K562 (cell line): Measurements from ENCODE around the gene TTC32. TPM values are rescaled to one million over a fixed set of nuclear protein-coding genes. Genes with fewer than 3 reads are reported as not detected.

Experiments used
- E2F6 ChIP-seq, 2 experiments: IDR thresholded peaks; 2 replicates each; pipeline ENCODE4 v1.6.1; 2011; ENCODE audit warnings: borderline replicate concordance in 1 of 2, control low read depth in 1 of 2, low read depth in 1 of 2, low read length in 1 of 2, mild to moderate bottlenecking in 1 of 2, mixed read lengths in 1 of 2, moderate library complexity in 1 of 2; ENCODE audit not compliant: insufficient read depth in 1 of 2, insufficient read length in 1 of 2, poor library complexity in 1 of 2, severe bottlenecking in 1 of 2; ENCODE audit errors: extremely low read depth in 1 of 2
- GABPB2 ChIP-seq: fragments of 250-450 bp; sonication (Bioruptor Pico); conservative IDR thresholded peaks from 2 replicates; pipeline ENCODE4 v1.5.1; 2021; ENCODE audit warnings: mild to moderate bottlenecking
- MCM5 ChIP-seq: fragments of 450-650 bp; IDR thresholded peaks from 2 replicates; pipeline ENCODE4 v1.6.1; 2016; ENCODE audit warnings: low read depth
- NCOA4 ChIP-seq: fragments of 450-650 bp; IDR thresholded peaks from 2 replicates; pipeline ENCODE4 v1.6.1; 2018; ENCODE audit warnings: mild to moderate bottlenecking; ENCODE audit not compliant: partially characterized antibody
- NCOR1 ChIP-seq: fragments of 450-650 bp; IDR thresholded peaks from 2 replicates; pipeline ENCODE4 v1.6.1; 2016; ENCODE audit warnings: mild to moderate bottlenecking, moderate library complexity
- POLR2G ChIP-seq: fragments of 200-400 bp; formaldehyde crosslinking; IDR thresholded peaks from 2 replicates; pipeline ENCODE4 v1.6.1; 2017; ENCODE audit warnings: low read depth, mild to moderate bottlenecking, antibody characterized with exemption, low read length, moderate library complexity
- TBL1XR1 ChIP-seq, 2 experiments: IDR thresholded peaks; 2 replicates each; pipeline ENCODE4 v1.6.1; 2012; ENCODE audit warnings: improper control_type of control experiment in 2 of 2, low read length in 2 of 2, mild to moderate bottlenecking in 1 of 2
- TRIM25 ChIP-seq: fragments of 450-650 bp; IDR thresholded peaks from 2 replicates; pipeline ENCODE4 v1.7.0; 2016; ENCODE audit warnings: borderline replicate concordance
- TRIM28 ChIP-seq: fragments of 450-650 bp; IDR thresholded peaks from 2 replicates; pipeline ENCODE4 v1.6.1; 2017
- TSC22D4 ChIP-seq: fragments of 450-650 bp; IDR thresholded peaks from 2 replicates; pipeline ENCODE4 v1.6.1; 2016; ENCODE audit warnings: missing genetic modification characterization, missing biosample characterization, control low read depth
- ZNF282 ChIP-seq: sonication (generic); formaldehyde crosslinking; IDR thresholded peaks from 2 replicates; pipeline ENCODE4 v1.8.1; 2023; ENCODE audit warnings: missing genetic modification reagents
- ZNF431 ChIP-seq: sonication (generic); formaldehyde crosslinking; IDR thresholded peaks from 2 replicates; pipeline ENCODE4 v1.8.0; 2022; ENCODE audit warnings: mild to moderate bottlenecking, missing genetic modification reagents
- ZSCAN29 ChIP-seq: fragments of 450-650 bp; IDR thresholded peaks from 2 replicates; pipeline ENCODE4 v1.6.1; 2017
- polyA plus RNA-seq, 8 experiments: library from polyadenylated mRNA; depleted of rRNA in 4 of 8; stranded (reverse) in 5 of 8; unstranded in 3 of 8; fragments of >200 nt; fragmentation: Nextera tagmentation in 2 of 8; fragmentation: Illumina TruSeq in 1 of 8; extraction: Ambion mirVana in 2 of 8; extraction: Trizol in 1 of 8; gene quantifications; 2 replicates each; pipeline versions ENCODE4 v1.2.1 to v1.2.3, GENCODE V29; 2011 to 2014; ENCODE audit warnings: inconsistent platforms in 1 of 8, missing spikeins in 1 of 8
- total RNA-seq, 7 experiments: library from RNA; depleted of rRNA in 6 of 7; stranded (reverse); fragments of >200 nt in 6 of 7; fragmentation: Illumina TruSeq in 2 of 7; extraction: Trizol in 2 of 7; gene quantifications; 2 replicates each; pipeline versions ENCODE4 v1.2.1 to v1.2.3, GENCODE V29; 2011 to 2021; ENCODE audit warnings: low replicate concordance in 1 of 7
- TF ChIP-seq, protein P1 (sequence below): fragments of 450-650 bp; IDR thresholded peaks from 2 replicates; pipeline ENCODE4 v1.6.1; 2018; ENCODE audit not compliant: partially characterized antibody
- TF ChIP-seq, protein P2 (sequence below): fragments of 150-350 bp; conservative IDR thresholded peaks from 2 replicates; pipeline ENCODE4 v1.6.1; 2014; ENCODE audit warnings: low read length
- TF ChIP-seq, protein P3 (sequence below): fragments of 450-650 bp; conservative IDR thresholded peaks from 2 replicates; pipeline ENCODE4 v1.6.1; 2016; ENCODE audit warnings: missing genetic modification characterization, low read depth, mild to moderate bottlenecking, control low read depth, missing compliant biosample characterization

TTC32 gene
- total and polyA plus RNA-seq, 9 of the 15 experiments (the other 6 are each of a cell fraction or from before 2014, with no cell fraction given): 27.6 to 71.4 (median 52.6) TPM

DNA sequence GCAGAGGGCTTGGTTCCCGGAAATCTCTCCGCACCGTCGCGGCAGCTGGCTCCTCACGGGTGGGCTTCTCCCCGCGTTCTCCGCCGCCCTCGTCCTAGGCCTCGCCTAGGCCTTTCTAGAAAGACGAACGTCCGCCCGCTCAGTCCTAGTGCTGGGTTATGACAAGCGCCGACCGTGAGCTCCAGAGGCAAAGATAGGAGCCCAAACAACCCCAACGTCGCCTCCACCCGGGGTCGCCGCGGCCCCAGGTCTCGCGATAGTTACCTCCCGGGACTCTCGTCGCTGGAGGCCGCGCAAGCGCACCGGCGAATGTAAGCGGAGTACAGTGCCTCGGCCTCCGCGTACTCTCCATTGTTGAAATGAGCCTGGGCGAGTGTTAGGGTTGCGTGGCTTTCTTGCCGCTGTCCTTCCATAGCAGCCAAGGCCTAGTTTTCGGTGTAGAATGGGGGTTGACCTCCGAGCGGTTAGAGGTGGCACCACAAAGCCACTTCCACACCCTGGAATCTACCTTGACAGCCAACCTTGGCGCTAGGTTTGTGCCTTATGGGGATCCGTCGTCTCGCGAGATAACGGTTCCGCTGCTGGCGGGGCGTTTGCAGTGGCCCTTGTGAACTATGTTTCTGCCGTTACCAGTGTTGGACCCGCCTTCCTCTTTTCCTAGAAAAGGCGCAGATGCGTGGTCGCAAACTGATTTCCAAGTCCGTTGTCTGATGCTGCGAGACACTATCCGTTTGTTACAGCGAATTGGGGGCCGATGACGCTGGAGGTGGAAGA, at the start of gene TTC32 (continued):
- TF ChIP-seq, protein P1, sequence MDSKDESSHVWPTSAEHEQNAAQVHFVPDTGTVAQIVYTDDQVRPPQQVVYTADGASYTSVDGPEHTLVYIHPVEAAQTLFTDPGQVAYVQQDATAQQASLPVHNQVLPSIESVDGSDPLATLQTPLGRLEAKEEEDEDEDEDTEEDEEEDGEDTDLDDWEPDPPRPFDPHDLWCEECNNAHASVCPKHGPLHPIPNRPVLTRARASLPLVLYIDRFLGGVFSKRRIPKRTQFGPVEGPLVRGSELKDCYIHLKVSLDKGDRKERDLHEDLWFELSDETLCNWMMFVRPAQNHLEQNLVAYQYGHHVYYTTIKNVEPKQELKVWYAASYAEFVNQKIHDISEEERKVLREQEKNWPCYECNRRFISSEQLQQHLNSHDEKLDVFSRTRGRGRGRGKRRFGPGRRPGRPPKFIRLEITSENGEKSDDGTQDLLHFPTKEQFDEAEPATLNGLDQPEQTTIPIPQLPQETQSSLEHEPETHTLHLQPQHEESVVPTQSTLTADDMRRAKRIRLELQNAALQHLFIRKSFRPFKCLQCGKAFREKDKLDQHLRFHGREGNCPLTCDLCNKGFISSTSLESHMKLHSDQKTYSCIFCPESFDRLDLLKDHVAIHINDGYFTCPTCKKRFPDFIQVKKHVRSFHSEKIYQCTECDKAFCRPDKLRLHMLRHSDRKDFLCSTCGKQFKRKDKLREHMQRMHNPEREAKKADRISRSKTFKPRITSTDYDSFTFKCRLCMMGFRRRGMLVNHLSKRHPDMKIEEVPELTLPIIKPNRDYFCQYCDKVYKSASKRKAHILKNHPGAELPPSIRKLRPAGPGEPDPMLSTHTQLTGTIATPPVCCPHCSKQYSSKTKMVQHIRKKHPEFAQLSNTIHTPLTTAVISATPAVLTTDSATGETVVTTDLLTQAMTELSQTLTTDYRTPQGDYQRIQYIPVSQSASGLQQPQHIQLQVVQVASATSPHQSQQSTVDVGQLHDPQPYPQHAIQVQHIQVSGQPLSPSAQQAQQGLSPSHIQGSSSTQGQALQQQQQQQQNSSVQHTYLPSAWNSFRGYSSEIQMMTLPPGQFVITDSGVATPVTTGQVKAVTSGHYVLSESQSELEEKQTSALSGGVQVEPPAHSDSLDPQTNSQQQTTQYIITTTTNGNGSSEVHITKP: peak; percentile 47
- TF ChIP-seq, protein P2, sequence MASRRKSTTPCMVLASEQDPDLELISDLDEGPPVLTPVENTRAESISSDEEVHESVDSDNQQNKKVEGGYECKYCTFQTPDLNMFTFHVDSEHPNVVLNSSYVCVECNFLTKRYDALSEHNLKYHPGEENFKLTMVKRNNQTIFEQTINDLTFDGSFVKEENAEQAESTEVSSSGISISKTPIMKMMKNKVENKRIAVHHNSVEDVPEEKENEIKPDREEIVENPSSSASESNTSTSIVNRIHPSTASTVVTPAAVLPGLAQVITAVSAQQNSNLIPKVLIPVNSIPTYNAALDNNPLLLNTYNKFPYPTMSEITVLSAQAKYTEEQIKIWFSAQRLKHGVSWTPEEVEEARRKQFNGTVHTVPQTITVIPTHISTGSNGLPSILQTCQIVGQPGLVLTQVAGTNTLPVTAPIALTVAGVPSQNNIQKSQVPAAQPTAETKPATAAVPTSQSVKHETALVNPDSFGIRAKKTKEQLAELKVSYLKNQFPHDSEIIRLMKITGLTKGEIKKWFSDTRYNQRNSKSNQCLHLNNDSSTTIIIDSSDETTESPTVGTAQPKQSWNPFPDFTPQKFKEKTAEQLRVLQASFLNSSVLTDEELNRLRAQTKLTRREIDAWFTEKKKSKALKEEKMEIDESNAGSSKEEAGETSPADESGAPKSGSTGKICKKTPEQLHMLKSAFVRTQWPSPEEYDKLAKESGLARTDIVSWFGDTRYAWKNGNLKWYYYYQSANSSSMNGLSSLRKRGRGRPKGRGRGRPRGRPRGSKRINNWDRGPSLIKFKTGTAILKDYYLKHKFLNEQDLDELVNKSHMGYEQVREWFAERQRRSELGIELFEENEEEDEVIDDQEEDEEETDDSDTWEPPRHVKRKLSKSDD: peak; percentile 71; the same call in 1 of the 2 replicates
- no peak for TF ChIP-seq ZSCAN29
- TF ChIP-seq GABPB2 (CRISPR knock-in tag): no peak
- peak in 1 of 2 experiments; percentile 60; a peak in 2 of 4 replicates for TF ChIP-seq TBL1XR1 (IDR thresholded peaks at IDR 0.05; ENCODE audit: low read length in 2 of 2)
- no peak for TF ChIP-seq TSC22D4 (tag)
- TF ChIP-seq ZNF431 (CRISPR knock-in tag): peak; percentile 28; the same call in 1 of the 2 replicates
- peak; percentile 96 for TF ChIP-seq POLR2G
- TF ChIP-seq E2F6 (IDR thresholded peaks at IDR 0.05; ENCODE audit: borderline replicate concordance in 1 of 2, extremely low read depth in 1 of 2, insufficient read depth in 1 of 2, insufficient read length in 1 of 2, low read depth in 1 of 2, low read length in 1 of 2, poor library complexity in 1 of 2, severe bottlenecking in 1 of 2): peak; percentile 30 to 35
- peak; percentile 66 for TF ChIP-seq NCOR1
- no peak for TF ChIP-seq MCM5
- TF ChIP-seq, protein P3, sequence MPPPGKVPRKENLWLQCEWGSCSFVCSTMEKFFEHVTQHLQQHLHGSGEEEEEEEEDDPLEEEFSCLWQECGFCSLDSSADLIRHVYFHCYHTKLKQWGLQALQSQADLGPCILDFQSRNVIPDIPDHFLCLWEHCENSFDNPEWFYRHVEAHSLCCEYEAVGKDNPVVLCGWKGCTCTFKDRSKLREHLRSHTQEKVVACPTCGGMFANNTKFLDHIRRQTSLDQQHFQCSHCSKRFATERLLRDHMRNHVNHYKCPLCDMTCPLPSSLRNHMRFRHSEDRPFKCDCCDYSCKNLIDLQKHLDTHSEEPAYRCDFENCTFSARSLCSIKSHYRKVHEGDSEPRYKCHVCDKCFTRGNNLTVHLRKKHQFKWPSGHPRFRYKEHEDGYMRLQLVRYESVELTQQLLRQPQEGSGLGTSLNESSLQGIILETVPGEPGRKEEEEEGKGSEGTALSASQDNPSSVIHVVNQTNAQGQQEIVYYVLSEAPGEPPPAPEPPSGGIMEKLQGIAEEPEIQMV (tag): no peak
- peak; percentile 96 for TF ChIP-seq TRIM28
- TF ChIP-seq TRIM25: no peak
- no peak for TF ChIP-seq NCOA4
- no peak for TF ChIP-seq ZNF282 (CRISPR knock-in tag)
